Superior temporal gyrus (tissue), 1 donor: ENCODE measurements around the gene MBNL3.
A peak's percentile ranks its signal among the peaks of the same experiment; 100 is the strongest.

ENCODE experiments used
- DNase-seq: peaks from one replicate; pipeline ENCODE4 v3.0.0-alpha.2; 2016; ENCODE audit errors: extremely low spot score

The MBNL3 gene, protein sequence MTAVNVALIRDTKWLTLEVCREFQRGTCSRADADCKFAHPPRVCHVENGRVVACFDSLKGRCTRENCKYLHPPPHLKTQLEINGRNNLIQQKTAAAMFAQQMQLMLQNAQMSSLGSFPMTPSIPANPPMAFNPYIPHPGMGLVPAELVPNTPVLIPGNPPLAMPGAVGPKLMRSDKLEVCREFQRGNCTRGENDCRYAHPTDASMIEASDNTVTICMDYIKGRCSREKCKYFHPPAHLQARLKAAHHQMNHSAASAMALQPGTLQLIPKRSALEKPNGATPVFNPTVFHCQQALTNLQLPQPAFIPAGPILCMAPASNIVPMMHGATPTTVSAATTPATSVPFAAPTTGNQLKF

DNA sequence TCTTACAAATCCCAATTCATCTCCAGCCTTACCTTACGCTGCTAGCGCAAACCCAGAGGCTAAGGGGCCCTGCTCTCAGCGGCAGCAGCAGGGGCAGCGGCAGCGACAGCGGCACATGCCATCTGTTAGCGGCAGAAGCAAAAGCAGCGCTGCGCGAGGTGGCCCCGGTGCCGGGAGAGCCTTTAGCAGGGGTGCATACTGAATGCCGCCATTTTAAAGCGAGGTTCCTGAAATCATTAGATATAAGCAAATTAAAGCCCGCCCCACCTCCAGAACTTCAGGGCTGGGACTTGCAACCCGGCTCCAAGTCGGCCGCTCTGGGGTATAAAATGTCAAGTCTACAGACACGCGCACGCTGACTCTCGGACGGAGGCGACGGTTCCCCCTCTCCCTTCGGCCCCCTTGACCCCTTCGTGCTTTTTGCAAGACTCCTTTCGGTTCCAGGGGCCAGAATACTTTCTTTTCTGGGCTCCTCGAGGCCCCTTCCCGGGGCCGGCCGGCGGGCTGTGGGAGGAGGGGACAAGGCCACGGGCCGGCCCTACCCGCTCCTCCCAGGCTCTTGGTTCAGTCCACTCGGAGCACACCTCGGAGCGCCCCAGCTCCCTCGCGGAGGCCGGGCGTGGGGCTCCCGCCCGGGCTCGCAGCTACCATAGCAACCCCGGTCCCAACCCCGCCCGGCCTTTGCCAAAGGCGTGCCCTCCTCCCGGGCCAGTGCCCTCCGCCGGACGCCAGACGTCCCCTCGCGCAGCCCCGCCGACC, at the start of gene MBNL3:
TSS of gene MBNL3 (minus strand) at position 220 of the 759 bp plus-strand sequence. CDS start 49,427 bp downstream, outside the sequence.
- DNase-seq, result peak; percentile 43

DNA sequence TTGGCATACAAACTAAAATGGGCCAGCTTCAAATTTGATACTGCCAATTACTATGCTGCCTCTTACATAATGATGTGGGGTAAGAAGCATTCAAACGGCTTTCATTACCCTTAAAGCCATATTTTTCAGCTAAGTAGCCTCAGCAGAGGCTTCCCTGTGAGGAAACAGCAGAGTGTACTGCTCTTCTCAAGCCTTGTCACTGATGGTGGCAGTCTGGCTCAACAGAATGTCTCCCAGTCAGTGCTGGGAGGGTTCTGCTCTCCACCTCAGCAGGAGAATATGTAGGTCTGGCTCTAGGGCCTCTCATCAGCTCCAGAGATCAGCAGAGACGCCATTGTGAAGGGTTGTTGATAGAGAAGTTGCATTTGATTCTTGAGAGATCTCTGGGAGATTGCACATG, 44.6 kb upstream of the MBNL3 start:
- DNase-seq, result no peak

DNA sequence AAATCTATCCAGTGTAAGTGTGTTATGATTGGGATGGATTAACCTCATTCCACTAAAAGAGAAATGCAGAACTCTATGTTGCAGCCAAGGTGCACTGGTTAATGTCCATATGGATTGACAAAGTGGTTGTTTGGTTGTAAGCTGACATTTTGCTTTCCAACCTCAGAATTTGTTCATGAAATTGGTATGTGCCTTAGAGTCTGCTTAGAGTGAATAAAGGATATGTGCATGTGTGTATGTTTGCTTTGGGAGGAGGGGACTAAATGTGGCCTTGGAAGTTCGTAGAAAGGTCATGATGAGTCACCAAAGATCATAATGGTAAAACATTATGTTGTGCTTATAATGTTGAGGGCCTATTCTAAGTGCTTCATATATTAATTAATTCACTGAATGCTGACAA, 44.1 kb upstream of the MBNL3 start:
- DNase-seq, result no peak

DNA sequence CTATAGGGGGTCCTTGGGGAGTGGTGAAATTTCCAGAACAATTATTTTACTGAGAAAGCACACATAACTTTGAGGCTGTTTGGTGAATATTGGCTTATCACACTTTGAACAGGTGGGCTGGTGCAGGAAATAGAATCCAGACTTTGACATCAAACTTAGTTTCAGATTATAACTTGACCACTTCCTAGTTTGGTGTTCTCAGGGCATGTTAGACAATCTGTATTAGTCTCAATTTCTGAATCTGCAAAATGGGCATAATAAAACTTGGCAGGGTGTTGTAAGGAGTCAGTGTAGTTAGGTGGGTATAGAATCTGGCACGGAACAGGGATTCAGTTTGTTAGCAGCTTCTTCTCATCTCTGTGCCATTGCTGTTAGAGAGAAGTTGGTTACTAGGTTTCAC, 43.3 kb upstream of the MBNL3 start:
- DNase-seq, result no peak

DNA sequence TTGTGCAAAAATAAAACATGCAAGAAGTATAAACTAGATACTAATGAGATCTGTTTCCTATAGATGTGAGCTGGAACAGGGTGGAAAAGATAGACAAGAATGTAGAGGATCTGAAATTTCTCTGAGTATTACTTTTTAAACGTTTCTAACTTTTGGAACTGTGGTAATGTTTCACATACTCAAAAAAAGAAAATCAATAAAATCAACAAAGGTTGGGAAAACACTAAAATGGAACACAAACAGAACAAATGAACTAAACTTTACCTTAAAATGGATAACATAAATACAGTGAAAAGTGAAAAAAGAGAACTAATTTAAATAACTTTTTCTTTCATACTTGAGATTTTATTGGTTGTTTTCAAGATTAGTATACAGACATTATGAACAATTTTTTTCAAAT, 32.0 kb upstream of the MBNL3 start:
- DNase-seq, result no peak

DNA sequence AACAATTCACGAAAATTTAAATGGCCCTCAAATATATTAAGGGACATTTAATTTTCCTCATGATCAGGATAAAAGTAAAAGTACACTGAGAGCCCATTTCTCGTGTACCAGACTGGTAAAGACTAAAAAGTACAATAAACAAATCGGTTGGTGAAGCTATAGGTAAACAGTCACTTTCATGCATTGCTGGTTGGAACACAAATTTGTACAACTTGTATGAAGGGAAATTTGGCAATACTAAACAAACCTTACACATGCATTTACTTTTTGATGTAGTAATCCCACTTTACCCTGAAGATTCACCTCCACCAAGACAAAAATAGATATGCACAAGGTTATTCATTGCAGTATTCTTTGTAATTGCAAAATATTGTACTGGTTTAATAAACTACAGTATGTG, 31.4 kb upstream of the MBNL3 start:
- DNase-seq, result no peak

DNA sequence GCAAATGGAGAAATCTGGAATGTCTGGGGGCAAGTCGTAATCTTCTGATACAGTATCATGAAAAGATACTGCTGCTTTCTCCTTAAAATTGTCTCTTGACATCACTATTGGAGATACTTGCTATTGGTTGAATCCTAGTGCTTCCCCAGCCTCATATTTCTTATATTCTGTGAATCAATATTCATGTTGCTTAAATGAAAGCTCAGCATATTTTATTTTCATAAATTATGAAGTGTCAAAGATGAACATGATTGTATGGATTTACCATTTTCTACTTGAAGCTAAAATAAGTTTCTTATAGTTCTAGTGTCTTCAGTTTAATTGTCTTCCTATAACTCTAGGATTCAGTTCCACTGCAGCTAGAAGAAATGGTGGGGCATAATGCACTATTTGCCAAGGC, 29.6 kb upstream of the MBNL3 start:
- DNase-seq, result no peak

DNA sequence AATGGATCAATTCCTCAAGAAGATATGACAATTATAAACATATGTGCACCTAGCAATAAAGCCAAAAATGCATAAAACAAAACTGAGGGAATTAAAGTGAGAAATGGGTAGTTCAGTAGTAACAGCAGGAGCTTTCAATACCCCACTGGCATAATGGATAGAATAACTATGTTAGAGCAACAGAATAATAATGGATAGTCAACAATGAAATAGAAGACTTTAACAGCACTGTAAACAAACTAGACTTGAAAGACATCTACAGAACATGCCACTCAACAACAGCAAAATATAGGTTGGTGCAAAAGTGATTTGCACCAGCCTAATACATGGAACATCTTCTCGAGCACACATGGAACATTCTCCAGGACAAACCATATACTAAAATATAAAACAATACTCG, 20.0 kb upstream of the MBNL3 start:
- no peak for DNase-seq

DNA sequence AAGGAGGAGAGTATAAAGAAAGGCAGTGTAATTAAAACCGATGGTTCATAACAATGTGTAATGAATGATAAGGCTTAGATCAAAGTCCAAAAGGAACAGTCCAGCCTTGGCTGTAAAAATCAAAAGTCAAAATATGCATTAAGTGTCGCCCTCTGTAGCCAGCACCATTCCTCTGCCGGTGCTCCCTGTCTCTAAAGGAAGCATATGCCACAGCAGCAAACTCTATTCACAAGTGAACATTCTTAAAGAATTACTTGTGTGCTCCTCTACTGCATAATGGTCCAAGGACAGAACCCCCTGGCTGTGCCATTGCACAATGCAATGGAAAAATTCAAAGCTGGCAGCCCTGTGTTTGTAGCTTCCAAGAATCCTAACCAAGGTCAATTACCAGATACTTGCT, 16.3 kb upstream of the MBNL3 start:
- no peak for DNase-seq

DNA sequence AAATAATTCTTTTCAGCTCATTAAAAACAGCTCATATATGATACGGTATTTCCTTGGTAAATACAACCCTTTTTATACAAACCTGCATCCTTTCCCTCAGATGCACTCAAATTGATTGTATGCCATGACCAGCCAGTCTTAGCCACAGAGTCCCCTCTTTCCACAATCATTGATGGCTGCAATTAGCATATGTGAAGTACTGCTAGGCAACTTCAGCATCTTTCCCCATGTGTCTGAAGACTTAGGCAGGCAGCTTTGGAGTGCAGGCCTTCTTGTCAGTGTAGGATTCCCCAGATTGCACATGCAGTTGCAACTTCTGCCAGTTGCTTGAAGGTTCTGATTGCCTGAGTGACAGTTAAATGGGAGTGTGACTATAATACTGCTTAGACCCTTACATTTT, 15.6 kb upstream of the MBNL3 start:
- DNase-seq, result no peak

DNA sequence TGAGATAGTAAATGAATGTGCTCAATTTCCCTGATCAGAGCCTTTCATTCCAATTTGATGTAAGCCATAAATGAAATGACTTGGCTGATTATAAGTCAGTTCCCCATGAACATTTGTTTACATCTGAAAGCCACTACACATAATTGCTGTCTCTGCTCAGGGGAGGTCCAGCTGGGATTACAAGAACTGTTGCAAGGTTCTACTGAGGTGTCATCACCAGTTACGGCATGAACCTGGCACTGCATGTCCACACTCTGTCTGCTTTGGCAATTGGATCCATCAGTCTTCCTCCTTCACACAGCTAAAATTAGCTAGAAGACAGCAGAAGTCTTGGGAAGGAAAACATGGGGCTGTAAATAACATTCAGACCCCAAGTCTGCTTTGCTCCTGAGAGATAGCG, 12.8 kb upstream of the MBNL3 start:
- no peak for DNase-seq

DNA sequence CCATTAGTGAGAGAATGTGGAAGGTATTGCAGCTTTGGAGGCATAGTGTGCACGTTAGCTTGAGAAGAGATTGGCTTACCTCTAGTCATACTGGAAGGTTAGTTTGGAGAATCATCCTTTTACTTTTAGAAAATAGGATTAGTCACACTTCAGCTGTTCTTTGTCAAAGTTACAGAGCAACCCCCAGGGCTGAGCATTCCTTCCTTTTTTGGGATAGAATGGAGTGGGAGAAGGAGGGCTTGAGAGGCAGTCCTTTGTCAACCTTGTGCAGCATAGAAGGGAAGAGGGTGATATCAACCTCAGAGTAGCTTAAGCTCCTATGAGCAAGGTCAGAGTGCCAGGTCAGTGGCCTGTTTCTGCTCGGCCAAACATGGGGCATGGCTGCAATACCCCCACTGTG, 8.6 kb upstream of the MBNL3 start:
- no peak for DNase-seq

DNA sequence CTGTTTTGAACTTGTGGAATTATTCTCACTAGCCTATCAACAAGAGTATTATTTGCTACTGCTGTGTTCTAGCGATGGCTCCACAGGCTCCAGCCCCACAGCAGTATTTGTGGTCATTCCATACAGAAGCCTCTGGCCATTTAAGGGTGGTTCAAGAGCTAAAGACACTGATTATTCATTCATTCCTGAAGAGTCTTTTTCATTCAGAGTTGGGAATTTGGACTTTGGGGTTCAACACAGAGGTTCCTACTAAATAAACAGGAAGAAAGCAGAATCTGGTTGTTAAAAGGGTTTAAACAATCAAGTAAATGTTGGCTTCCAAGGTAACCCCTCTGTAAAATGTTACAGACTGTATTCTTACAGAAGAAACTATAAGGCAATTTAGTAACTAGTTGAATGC, 4.3 kb upstream of the MBNL3 start:
- DNase-seq, result no peak

DNA sequence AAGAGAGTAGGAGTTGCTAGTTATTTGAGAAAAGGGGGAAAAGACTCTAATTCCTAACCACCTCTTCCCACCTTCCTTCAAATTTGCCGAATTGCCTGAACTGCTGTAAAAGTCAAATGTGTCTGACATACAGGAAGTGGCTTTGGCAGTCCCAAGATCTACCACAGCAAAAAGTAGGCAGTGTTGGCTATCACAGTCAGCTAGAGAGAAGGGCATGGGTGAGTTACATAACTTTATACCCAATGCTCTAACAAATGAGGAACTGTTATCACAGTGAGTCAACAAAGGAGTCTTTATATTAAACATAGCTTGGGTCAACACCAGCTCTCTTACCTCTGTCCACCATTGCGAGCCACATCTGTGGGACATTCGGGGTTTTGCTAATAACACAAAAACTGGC, 2.4 kb upstream of the MBNL3 start:
- DNase-seq, result no peak

DNA sequence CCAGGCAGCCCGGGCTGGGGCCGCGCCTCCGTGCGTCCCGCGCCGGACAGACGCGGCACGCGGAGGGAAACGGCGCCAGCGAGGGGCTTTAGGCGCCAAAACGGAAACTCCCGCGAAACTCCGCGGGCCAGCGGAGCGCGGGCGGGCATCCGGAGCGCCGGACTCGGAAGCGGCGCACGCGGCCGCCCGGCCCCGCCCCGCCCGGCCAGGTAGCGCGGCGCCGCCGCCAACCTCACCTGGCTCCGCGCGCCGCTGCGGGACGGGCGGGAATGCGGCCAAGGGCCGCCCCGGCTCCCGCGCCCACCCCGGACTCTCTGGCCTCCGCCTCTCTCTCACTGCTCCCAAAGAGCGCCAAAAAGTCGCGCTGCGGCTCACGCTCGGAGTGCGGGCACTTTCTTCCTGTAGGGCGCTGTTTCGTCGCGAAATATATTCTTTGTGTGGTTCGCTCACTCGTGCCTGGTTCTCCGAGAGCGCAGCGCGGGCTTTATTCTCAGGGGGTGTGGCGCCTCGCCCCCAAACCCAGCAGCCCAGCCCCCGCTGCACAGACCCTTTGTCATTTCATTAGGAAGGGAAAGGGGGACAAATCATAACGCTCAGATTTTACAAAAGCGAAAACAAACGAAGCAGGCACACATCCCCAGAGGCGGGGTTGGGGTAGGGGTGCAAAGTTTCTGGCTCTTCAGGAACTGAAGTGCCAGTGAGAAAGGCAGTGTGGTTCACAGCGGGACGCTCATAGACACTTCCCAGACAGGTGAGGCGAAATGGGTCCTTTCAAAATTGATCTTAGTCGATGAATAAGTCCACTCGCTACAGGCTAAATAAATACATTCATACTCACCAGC, 961 bp upstream of the MBNL3 start:
- no peak for DNase-seq

DNA sequence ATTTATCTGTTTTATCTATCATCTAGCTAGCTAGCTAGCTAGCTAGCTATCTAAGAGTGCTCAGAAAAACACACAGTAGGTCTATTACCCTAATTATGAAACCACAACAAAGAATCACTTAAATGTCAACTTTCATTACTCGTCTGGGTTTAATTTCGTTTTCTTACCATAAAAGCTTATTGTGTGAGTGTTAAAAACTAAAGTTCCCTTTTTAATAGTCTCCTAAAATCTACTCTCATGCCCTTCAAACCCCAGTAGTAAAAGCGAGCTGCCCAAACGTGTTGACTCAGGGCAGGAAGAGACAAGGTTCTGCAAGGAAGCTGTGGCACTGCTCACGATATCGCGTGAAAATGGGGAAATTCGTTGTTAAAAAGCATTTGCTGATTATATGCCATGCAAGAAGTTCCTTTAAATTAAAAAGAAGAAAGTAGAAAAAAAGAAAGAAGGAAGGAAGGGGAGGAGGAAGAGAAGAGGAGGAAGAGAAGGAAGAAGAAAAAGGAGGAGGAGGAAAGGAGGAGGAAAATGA, 595 bp downstream of the MBNL3 start:
- DNase-seq, result no peak

DNA sequence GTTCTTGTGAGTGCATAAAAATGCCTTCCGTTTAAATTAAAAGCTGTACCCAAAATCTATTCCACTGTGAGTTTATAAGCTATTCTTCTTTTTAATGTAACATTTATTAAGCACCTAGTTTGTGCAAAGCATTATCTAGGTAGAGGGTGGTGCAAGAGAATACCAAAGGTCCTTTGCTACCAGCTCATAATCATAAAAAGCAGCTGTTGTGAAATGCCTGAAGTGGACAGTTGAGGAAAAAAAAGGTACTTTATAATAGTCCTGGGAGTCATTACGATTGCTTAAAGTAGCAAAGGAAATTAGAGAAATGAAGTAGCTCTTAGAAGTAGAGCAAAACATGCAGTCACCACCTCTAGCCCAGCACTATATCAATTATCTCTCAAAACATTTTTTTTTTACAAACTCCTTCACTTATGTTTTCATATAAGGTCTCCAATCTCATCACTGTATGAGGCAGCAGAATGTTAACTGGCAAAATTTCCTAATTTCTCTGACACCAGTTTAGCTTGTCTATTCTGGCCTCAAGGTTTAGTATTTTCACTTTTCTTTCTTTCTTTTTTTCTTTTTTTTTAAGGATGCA, 2.1 kb downstream of the MBNL3 start:
- DNase-seq, result no peak

DNA sequence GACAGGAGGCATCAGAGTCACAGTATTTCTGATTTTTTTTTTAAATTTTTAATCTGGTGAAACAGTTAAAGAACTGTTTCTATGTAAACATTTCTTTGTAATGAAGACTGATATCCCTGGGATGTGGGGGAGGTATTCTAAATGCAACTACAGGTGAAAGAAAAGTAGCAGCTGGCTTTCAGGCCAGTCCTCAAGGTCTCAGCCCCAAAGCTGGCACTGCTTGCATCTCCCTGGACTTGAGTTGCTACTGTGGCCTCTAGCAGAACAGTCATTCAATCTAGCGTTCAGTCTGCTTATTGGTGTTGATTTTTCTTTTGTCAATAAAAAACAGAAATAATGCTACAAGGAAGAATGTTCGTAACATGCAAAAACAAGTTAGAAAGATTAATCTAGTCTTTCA, 4.9 kb downstream of the MBNL3 start:
- no peak for DNase-seq

DNA sequence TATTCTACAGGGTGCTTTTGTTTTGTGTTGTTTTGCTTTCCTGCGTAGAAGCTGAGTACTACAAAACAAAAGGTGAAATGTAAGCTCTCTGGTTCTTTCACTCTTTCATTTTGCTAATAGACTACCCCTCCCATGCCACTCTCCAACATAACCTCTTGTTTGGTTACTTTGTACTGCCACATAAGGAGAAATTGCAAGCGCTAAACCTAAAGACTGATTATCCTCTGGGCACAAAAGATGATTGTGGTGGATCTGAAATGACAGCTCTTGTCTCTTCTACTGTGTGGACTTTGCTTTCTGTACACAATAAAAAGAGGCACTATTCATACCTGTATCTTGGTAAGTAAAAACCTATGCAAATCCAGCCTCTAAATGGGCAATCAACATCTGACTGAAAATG, 5.3 kb downstream of the MBNL3 start:
- DNase-seq, result no peak

DNA sequence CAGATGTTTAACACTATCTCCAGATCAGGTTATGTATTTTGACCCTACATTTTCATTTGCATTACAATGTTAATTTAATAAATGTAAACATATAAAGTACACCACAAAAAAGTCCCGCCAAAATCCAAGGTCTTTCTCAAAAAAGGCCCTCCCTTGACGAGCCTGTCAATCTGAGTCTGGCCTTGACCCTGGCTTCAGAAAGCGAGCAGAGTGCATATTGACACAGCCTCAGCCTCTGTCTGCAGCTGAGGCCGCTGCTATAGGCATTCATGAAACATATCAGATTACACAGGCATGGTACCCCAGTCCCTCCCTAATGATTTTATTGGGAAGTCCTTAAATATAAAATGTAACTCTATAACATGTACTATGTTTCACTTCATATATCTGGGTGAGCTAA, 6.2 kb downstream of the MBNL3 start:
- DNase-seq, result no peak

DNA sequence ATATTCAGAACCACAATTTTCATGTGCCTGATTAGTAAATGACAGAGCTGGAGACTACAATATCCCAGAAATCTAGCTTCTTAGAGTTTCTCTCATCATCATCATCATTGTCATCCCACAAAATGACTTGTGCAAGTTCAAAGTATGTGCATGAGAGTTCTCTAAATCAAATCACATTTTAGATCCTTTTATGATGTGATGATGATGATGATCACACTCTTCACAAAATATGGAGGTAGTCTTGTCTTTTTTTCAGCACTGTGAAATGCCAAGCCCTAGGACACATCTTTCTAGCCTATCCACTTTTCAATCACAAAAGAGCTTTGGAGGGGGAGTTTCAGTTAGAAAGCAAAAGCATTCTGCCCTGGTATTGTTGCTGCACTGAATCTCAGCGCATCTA, 7.4 kb downstream of the MBNL3 start:
- DNase-seq, result no peak
